Vagina (tissue), 2 donors: ENCODE data around the gene AK4.

ENCODE experiments used
- CTCF ChIP-seq, 3 experiments: fragments of 450-650 bp in 2 of 3; fragments of 200-600 bp in 1 of 3; sonication (generic) in 1 of 3; IDR thresholded peaks; one replicate each; pipeline ENCODE4 v1.5.1; 2017 to 2019; ENCODE audit warnings: antibody characterized with exemption in 3 of 3, mild to moderate bottlenecking in 2 of 3, moderate library complexity in 2 of 3
- POLR2A ChIP-seq, 2 donors: fragments of 450-650 bp; IDR thresholded peaks; one replicate each; pipeline ENCODE4 v1.6.1; 2017; ENCODE audit warnings: antibody characterized with exemption in 2 of 2, mild to moderate bottlenecking in 2 of 2, moderate library complexity in 2 of 2
- POLR2AphosphoS5 ChIP-seq, 2 donors: sonication (generic); formaldehyde crosslinking; IDR thresholded peaks; one replicate each; pipeline ENCODE4 v1.9.0; 2017; ENCODE audit warnings: antibody characterized with exemption in 2 of 2, mild to moderate bottlenecking in 2 of 2, low read depth in 1 of 2; ENCODE audit not compliant: insufficient read depth in 1 of 2

GRCh38 chr1:65255035-65255655, 107.1 kb downstream of the AK4 start:
- TF ChIP-seq POLR2A (IDR thresholded peaks at IDR 0.05) (no peak), CTCF (IDR thresholded peaks at IDR 0.05) (no peak), POLR2AphosphoS5 (IDR thresholded peaks at IDR 0.05; ENCODE audit: insufficient read depth in 1 of 2, low read depth in 1 of 2) (no peak)
